ENCODE results near the gene RRP9.

DNA sequence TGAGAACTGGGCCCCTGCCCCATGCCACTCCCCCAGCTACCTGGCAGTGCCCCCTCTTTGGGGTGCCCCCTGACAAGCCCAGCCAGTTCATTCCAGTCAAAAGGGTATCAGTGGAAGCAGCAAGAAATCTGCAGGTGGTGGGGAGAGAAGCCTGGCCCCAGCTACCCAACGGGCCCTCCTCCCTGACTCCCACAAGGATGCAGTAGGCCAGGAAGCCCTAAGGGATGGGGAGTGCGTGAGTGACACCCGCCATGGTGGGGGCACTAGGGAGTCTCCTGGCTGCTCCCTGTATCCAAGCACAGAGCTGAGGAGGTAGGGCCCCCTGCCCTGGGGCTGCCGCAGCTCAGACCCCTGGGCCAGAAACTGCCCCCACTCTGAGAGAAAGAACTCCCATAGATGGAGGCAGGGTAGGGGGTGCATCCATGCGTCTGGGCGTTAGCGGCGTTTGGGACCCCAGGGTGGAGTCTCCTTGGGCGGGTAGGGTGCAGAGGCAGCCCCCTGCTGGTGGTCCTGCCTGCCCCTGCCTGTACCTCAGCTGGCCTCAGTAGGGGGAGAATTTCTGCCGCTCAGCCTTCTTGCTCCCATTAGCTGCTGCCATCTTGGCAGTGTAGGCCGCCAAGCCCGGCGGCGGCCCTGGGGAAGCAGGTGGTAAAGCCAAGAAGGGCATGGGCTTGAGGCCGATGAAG lies 16.0 kb upstream of the RRP9 start:
- TF ChIP-seq TAF1 (IDR thresholded peaks at IDR 0.05; ENCODE audit: low read depth, low read length) (no peak), POLR2A (IDR thresholded peaks at IDR 0.05; ENCODE audit: low read depth, low read length) (no peak), POLR2AphosphoS5 (IDR thresholded peaks at IDR 0.05; ENCODE audit: low read depth, low read length) (no peak), SPI1 (IDR thresholded peaks at IDR 0.05; ENCODE audit: low read depth, low read length) (no peak), POU2F2 (IDR thresholded peaks at IDR 0.05; ENCODE audit: low read depth, low read length) (no peak)
